DMS79 (cell line): ENCODE measurements around the gene FBXO38.

Experiments
- DNase-seq: peaks from one replicate; lab custom pipeline; 2025; lab: John Stamatoyannopoulos, UW

FBXO38 gene

DNA sequence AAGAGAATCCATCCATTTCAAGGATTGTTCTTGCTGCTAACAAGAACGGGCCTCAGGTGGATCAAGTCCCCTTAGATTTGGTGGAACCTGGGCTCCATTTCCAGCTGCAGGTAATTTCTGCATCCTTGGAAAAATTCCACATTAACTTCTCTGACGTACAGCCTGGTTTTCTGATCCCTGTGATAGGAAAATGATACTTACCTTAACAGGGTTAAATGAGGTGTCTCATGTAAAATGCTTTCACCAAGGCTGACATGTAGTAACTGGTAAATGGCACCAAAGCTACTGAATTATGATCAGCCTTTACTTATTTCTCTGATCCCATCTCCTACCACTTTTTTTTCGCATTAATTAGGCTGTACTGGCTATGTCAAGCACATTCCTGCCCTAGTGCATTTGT is 93.7 kb downstream of the FBXO38 start:
- DNase-seq, result no peak

DNA sequence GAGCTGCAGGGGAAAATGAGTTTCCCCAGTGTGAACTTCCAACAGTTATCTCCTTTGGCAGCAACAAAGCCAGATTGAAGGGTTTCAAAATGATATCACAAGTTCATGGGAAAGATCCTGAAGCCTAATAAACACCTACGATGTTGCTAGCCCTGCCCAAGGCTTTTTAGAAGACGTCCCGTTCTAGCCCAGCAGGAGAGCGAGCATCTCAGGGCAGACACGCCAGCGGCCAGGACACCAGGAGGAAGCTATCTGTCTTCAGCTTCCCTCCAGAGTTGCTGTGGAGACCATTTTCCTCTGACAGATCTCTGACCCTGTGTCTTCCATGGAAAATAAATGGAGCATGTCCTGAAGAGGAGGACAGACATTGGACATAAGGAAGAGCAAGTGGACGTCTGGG is 98.4 kb downstream of the FBXO38 start:
- no peak for DNase-seq

DNA sequence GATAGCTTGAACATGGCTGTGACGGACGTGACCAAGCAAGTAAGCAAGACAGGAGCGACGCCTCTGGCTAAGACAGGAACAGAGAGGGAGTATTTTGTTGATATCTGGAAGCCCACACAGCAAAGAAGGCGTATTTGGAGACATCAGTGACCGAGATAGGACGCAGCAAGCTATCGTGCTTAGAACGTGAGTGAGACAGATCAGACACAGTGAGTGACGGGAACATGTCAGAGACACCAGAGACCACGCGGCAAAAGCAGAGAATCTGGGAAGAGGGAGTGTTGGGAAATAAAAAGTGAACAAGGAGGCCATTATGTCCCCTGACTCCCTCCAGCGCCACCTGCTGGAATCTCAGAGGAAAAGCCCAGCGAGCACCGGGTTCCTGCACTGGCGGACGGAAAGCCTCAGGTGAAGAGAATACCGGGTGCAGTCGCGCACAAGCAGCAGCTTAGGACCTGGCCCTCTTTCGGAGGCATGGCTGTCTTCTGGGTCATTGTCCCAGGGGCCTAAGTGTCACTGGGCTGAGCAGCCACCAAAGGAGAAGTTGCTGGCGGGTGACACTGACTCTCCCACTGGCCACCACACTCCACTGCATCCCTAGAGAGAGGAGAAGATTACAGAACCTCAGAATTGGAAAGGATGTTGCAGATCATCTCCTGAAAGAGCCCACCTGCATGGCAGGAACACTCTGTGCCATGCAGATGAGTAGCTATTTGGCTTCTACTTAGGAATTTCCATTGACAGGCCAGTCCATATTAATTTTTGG is 99.1 kb downstream of the FBXO38 start:
- DNase-seq, result no peak

DNA sequence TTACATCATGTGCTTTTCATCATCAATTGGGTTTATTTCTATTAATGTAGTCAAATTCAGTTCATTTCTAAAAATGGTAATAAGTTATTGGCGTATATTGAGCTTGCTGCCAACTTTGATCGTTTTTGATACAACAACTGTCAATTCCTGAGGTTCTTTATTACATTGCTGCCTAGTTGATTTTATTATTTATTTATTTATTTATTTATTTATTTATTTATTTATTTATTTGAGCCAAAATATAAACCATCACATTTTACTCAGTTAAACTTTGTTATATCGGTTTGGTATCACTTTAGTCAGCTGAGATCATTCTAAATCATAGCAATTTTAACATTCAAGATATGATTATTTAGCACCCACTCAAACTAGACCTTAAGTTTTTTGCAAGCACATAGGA is 100.0 kb downstream of the FBXO38 start:
- no peak for DNase-seq

DNA sequence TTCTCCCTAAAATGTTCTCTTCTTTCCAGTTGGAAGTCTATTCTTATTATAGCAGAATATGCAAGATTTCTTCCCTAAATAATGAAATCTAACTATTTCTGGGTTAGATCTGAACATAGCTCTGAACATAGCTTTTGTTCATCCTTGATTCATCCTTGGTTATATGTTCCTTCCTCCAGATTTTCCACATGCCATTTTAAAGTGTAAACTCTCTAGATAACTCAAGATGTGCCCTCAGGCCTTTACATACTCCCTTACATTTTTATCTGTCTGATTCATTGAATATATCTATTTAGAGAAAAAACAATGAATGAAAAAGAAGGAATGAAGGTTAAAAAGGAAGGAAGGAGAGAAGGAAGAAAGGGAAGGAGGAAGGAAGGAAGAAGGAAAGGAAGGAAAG is 100.9 kb downstream of the FBXO38 start:
- DNase-seq, result no peak

DNA sequence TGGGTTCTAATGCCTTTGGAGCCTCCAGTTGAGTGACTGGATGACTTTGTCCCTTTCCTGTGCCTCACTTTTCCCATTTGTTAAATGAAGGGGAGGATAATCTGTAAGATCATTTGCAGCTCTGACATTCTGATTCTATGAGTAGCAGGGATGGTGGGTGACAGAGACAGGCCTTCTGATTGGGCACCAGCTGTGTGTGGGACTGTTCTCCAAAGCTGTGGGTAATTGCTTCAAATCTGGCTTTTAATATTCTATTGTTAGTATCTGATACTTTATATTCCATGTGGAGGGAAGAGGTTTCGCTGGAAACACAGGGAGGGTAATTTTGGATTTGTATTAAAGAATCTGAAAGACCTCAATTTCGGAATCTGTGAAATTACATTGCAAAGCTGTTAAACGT is 102.7 kb downstream of the FBXO38 start:
- no peak for DNase-seq

DNA sequence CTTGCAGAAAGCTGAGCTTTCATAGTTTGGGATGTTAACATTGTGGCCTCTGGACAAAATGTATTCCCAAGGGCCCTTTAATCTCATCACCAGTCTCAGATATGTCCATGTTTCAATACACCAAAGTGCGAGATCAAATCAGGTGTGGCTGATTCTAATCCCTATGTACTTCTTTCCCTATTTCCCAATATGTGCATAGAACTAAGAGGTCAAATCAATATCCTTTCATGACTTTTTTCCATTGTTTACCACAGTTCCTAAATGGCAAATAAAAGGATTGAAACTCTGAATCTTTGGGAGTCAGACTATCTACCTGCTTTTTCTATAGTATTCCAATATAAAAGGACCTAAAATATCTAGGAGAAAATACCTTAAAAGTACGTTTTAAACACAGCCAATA is 105.0 kb downstream of the FBXO38 start:
- no peak for DNase-seq

DNA sequence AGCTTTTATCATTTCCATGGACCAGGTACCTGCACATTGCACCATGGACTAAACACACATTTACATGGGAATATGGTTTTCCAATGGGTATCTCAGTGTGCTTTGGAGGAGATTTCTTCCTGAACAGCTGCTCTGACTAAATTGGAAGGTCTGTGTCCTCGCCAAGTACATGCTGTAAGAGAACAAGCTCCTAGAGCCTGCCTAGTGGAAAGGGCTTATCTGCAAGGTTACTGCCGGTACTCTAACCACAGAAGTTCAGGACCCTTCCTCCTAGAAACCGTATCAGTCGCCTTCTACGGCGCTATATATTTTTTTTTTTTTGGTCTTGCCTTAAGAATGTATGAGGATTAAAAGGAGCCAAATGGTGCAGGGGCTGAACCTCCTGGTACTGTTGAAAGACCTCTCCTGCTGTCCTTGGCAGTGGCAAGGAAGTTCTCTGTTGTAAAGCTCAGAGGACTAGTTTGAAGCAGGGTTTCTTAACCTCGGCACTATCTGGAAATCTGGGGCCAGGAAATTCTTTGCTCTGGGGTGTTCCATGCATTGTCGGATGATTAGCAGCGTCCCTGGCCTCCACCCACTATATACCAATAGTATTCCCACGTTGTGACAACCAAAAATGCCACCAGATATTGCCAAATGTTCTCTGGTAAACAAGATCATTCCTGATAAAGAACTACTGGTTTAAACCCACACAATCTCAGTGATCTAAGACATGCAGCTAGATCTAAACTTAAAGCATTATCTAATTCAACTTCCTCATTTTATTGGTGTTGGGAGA is 107.4 kb downstream of the FBXO38 start:
- no peak for DNase-seq

DNA sequence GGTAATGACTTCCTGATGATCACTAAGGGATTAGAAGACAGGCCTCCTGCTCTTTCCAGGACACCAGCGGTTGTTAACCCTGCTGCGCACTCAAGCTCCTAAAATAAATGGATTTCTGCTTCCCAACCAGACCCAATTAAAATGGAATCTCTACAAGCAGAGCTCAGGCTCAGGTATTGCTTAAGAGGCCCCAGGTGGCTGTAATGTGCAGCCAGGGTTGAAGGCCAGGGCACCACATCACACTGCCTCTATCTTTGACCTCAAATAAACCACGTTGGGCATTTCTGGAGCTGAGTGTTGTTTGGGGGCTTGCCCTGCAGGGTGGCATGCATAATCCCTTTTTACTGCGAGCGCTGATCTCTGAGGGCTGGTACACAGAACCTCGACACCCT is 108.0 kb downstream of the FBXO38 start:
- no peak for DNase-seq

DNA sequence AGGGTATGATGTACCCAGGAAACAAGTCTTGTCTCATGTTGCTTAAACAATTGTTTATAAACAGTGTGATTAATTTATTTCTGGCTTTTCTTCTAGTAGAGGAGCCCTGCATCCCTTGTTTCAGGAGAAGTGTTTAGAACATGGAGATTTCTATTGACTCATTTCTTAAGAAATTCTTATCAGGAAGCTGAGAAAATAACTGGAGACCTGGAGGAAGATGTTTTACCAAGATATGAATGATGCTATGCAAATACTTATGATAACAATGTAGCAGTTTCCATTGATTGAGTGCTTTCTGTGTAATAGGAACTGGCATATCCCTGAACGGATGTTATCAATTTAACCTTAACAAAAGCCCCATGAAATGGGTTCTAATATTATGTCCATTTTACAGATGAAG is 108.6 kb downstream of the FBXO38 start:
- DNase-seq, result no peak
